ENCODE results near the gene ORC3.

DNA sequence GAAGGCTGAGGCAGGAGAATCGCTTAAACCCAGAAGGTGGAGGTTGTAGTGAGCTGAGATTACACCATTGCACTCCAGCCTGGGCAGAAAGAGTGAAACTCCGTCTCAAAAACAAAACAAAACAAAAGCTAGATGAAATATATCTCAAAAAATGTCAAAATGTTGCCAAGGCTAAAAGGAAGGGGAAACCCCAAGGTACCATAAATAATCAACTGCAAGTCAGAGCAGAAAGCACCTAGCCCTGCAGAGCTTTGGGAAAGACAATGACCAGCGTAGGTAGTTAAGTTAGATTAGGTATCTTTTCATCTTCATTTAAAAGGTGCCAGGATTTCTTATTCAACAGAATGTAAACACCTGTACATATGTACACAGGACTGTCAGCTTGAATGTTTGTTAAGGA is 79.1 kb downstream of the ORC3 start:
- TF ChIP-seq POLR2A (IDR thresholded peaks at IDR 0.05; ENCODE audit: low read depth, low read length) = no peak
- TF ChIP-seq POLR2AphosphoS5 (IDR thresholded peaks at IDR 0.05; ENCODE audit: low read depth, low read length) = no peak
- TF ChIP-seq POU2F2 (IDR thresholded peaks at IDR 0.05; ENCODE audit: low read depth, low read length) = no peak
- TF ChIP-seq PAX5 (IDR thresholded peaks at IDR 0.05; ENCODE audit: insufficient read depth, low read length, severe bottlenecking) = no peak
- TF ChIP-seq TAF1 (IDR thresholded peaks at IDR 0.05; ENCODE audit: low read depth, low read length) = no peak
- no peak for TF ChIP-seq SPI1 (IDR thresholded peaks at IDR 0.05; ENCODE audit: low read depth, low read length)
